GM18502 (cell line): ENCODE measurements around the gene PHF5A.

Experiments
- ATAC-seq: cut with Tn5 transposase; IDR thresholded peaks from one replicate; pipeline ENCODE4 v1.9.1; 2021; ENCODE audit warnings: mild to moderate bottlenecking; ENCODE audit not compliant: unreplicated experiment, poor library complexity

The PHF5A gene

DNA sequence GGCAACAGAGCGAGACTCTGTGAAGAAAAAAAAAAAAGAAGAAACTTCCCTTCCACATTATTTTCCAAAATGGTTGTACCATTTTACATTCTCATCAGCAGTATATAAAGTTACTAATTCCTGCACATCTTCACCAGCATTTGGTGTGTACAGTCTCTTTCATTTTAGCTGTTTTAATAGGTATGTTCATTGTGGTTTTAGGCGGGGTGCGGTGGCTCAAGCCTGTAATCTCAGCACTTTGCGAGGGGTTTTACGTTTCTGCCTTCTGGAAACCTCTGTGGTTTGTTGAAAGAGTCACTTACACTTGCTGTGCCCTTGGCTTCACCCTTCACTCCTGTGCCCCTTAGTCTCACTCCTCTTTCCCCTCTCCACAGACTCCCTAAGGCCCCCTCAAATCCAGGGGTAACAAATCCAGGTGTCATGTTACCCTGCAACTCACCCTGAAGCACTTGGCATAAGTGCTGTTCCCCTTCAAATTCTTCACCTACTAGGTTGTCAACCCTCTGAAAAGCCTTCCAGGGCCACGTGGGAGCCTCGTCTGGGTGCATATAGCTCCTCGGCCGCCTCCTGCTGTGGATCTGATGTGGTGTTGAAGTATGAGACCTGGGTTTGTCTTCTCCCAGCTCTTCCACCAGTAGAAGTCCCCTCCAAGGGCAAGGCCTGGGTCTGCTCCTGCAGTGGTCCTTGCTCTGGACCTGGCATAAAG lies 42.7 kb downstream of the PHF5A start:
- no peak for ATAC-seq

DNA sequence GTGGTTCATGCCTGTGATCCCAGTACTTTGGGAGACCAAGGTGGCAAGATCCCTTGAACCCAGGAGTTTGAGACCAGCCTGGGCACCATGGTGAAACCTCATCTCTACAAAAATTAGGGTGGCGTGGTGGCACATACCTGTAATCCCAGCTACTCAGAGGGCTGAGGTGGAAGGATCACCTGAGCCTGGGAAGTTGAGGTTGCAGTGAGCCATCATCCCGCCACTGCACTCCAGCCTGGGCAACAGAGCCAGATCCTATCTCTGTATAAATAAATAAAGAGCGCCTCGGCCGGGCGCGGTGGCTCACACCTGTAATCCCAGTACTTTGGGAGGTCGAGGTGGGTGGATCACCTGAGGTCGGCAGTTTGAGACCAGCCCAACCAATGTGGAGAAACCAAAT lies 49.8 kb downstream of the PHF5A start:
- ATAC-seq = no peak

DNA sequence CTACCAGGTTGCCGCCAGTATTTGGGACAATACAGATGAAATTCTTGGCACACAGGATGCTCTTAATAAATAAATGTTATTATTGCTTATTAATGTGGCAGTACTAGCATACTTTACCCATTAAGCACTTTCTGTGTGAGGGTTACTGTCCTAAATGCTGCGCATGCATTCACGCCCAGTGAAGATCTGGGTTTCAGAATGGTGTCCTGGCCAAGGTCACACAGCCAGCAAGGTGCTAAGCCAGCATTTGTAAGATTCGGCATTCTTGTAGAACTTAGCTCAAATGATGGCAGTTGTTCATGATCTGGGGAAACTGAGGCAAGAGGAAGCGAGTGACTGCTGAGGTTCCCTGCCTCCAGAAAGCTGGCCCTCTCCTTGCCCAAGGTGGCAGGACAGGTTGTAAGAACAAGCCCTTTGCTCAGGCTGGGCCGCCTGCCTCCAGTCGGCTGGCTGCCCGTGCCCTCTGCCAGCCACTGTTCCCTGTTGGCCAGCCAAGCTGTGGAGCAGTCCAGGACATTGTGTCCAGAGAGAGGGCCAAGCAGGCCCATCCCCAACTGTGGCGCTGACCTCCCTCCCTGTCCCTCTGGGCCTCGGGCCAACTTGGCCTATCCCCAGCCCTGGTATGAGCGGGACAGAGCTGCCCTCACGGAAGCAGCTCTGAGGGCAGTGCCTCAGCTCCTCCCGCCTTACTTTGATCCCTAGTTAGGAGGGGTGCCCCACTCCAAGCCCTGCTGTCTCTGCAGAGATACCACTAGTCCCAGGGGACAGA lies 50.7 kb downstream of the PHF5A start:
- ATAC-seq = no peak

DNA sequence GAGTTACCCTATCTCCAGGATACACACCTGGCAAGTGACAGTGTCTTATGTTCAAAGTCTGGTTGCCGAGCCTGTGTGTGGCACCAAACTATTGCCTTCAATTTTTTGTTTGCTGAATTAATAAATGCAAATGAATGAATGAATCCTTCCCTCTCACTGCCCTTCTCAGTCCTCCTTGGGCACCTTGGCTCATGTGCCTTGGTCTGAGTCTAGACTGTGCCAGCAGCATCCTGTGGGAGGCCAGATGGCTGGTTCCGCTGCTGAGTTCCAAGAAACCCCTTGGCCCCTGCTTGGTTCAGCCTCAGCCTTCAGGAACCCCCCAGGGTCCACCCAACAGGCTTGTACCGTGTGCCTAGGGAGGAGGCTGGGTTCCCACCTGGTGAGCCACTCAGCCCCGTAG lies 52.9 kb downstream of the PHF5A start:
- ATAC-seq = no peak

DNA sequence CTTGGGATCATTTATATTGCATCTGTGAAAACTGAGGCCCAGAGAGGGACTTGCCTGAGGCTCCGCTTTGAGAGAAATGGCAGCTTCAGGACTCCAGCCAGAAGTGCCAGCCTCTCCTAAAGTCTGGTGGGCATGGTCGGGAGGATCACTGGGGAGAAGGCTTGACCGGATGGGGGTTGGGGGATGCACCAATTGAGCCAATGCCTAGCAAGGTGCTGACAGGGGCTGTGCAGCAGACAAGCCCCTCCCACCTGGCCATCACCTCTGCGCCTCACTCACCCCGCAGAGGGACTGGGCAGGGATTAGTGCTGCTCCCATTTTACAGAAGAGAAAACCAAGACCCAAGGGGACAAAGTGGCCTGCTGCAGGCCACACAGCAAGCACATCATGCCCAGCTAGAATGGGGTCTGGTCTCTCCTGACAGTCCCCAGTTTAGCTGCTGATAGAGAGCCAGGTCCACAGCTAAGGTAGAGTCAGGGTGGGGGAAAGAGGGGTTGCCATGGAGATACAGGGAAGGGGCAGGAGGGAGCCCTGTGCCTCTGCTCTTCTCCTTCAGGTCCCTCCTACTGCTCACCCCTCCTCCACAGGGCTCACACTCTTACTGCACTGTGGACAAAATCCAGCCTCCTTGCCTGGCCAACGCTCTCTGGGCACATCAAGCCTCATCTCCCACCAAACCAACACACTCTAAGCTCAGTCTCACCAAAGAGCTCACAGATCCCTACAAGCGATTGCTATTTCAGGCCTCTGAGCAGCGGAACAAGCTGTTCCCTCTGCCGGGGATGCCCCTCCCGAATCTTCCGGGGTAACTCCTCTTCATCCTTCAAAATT lies 57.3 kb downstream of the PHF5A start:
- ATAC-seq = no peak

DNA sequence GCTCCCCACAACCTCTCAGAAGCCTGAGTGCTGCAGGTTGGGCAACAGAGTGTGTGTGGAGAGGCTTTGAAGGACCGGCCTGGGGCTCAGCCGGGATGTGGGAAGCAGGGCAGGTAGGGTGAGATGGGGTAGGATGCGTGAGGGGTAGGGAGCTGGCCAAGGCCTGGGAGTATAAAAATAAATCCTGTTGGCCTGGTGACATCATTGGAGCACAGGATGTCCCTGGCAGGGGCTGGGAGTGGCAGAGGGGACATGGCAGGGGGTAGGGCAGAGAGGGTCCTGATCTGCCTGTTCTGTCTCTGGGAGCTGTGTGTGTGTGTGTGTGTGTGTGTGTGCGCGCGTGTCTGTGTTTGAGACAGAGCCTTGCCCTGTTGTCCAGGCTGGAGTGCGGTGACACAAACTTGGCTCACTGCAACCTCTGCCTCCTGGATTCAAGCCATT lies 58.2 kb downstream of the PHF5A start:
- ATAC-seq = no peak
